HCT116 (cell line): ENCODE data around the gene FRAS1. TPM values are rescaled to one million over a fixed set of nuclear protein-coding genes. Genes with fewer than 3 reads are reported as not detected.

Source experiments
- ATAC-seq: fragments of 200-7000 bp; cut with Tn5 transposase; 2 replicates; pipeline ENCODE4 v1.9.1; 2020; ENCODE audit warnings: mild to moderate bottlenecking, moderate library complexity
- BruUV-seq: library from RNA; stranded (reverse); fragments of 400-500 nt; replicated peaks from 2 replicates; lab custom pipeline; 2021; lab: Mats Ljungman, UMichigan
- CTCF ChIA-PET: fragments of 300-600 bp; sonication (Branson Sonifier 250); formaldehyde crosslinking; loops from one replicate; lab custom pipeline; 2021; ENCODE audit warnings: antibody characterized with exemption; lab: Charles Lee
- POLR2A ChIA-PET: fragments of 300-600, 350-600 bp; sonication (Branson Sonifier 250); formaldehyde crosslinking; loops from one replicate; lab custom pipeline; 2021; ENCODE audit warnings: antibody characterized with exemption; lab: Charles Lee
- RAD21 ChIA-PET, 2 experiments: fragments of 300-600 bp; sonication (Branson Sonifier 250); formaldehyde crosslinking; loops; one replicate each; lab custom pipeline; 2023; ENCODE audit warnings: low total read pairs in 2 of 2; ENCODE audit not compliant: uncharacterized antibody in 2 of 2, unreplicated experiment in 2 of 2, low non-redundant PET in 1 of 2; lab: Charles Lee
- DNase-seq: peaks from one replicate; pipeline ENCODE4 v3.0.0-alpha.2; 2010; ENCODE audit warnings: low read depth, low spot score
- H2AFZ ChIP-seq: fragments of 200-600 bp; shearing (Covaris generic), sonication (generic); 2 replicates; pipeline ENCODE4 v1.6.1; 2017; ENCODE audit warnings: low read depth, mixed run types, mixed read lengths, antibody characterized with exemption, low read length; ENCODE audit not compliant: poor library complexity, severe bottlenecking
- H3K27ac ChIP-seq: 2 replicates; pipeline ENCODE4 v1.5.1; 2012; ENCODE audit warnings: low read depth, low read length
- H3K27me3 ChIP-seq: fragments of 200-600 bp; sonication (generic); 2 replicates; pipeline ENCODE4 v1.6.1; 2016; ENCODE audit warnings: mixed run types, low read length, mixed read lengths; ENCODE audit not compliant: insufficient read depth
- H3K36me3 ChIP-seq, 2 experiments: fragments of 200-500 bp in 1 of 2; fragments of 200-600 bp in 1 of 2; sonication (Bioruptor generic) in 1 of 2; sonication (generic) in 1 of 2; 2 replicates each; pipeline versions ENCODE4 v1.5.1 to v1.6.1; 2014 to 2016; ENCODE audit warnings: low read length in 2 of 2, inconsistent platforms in 1 of 2, mixed read lengths in 1 of 2, mixed run types in 1 of 2; ENCODE audit not compliant: insufficient read depth in 2 of 2, control insufficient read depth in 1 of 2
- H3K4me1 ChIP-seq, 2 experiments: fragments of 200-600 bp in 1 of 2; sonication (generic) in 1 of 2; 2 replicates each; pipeline versions ENCODE4 v1.5.1 to v1.6.1; 2012 to 2017; ENCODE audit warnings: low read length in 2 of 2, inconsistent platforms in 1 of 2, mild to moderate bottlenecking in 1 of 2, mixed read lengths in 1 of 2, mixed run types in 1 of 2, moderate library complexity in 1 of 2; ENCODE audit not compliant: insufficient read depth in 2 of 2, control insufficient read depth in 1 of 2
- H3K4me2 ChIP-seq: fragments of 200-600 bp; sonication (generic); 2 replicates; pipeline ENCODE4 v1.6.1; 2017; ENCODE audit warnings: mixed run types, low read length, mixed read lengths
- H3K4me3 ChIP-seq, 2 experiments: fragments of 200-600 bp in 1 of 2; sonication (generic) in 1 of 2; replicated peaks in 1 of 2; 2 replicates each; pipeline ENCODE4 v1.5.1; 2011 to 2016; ENCODE audit warnings: low read length in 2 of 2, control low read depth in 1 of 2, low read depth in 1 of 2, mild to moderate bottlenecking in 1 of 2, mixed read lengths in 1 of 2, mixed run types in 1 of 2
- H3K79me2 ChIP-seq: fragments of 200-600 bp; sonication (generic); 2 replicates; pipeline ENCODE4 v1.6.1; 2017; ENCODE audit warnings: mild to moderate bottlenecking, mixed run types, low read length, moderate library complexity, mixed read lengths; ENCODE audit not compliant: insufficient read depth
- H3K9ac ChIP-seq: fragments of 200-600 bp; sonication (generic); 2 replicates; pipeline ENCODE4 v1.6.1; 2016; ENCODE audit warnings: low read length, mixed read lengths
- H3K9me2 ChIP-seq: fragments of 200-600 bp; sonication (generic), shearing (Covaris generic); 2 replicates; pipeline ENCODE4 v1.6.1; 2017; ENCODE audit warnings: mixed run types, mild to moderate bottlenecking, moderate library complexity; ENCODE audit not compliant: insufficient read depth
- H3K9me3 ChIP-seq, 2 experiments: fragments of 200-500 bp in 1 of 2; fragments of 200-600 bp in 1 of 2; sonication (Bioruptor generic) in 1 of 2; sonication (generic) in 1 of 2; 2 replicates each; pipeline ENCODE4 v1.6.1; 2014 to 2017; ENCODE audit warnings: low read length in 2 of 2, mixed read lengths in 2 of 2, inconsistent platforms in 1 of 2, low read depth in 1 of 2, mild to moderate bottlenecking in 1 of 2, mixed run types in 1 of 2, moderate library complexity in 1 of 2; ENCODE audit not compliant: control insufficient read depth in 1 of 2, insufficient read depth in 1 of 2
- H4K20me1 ChIP-seq: fragments of 200-600 bp; sonication (generic), shearing (Covaris generic); 2 replicates; pipeline ENCODE4 v1.6.1; 2017; ENCODE audit warnings: mixed run types, mild to moderate bottlenecking, moderate library complexity; ENCODE audit not compliant: insufficient read depth
- EGR1 ChIP-seq: IDR thresholded peaks from 2 replicates; pipeline ENCODE4 v1.6.1; 2012; ENCODE audit warnings: low read depth
- RAD21 ChIP-seq: IDR thresholded peaks from 2 replicates; pipeline ENCODE4 v1.6.1; 2012; ENCODE audit warnings: low read depth, mild to moderate bottlenecking
- SRF ChIP-seq: IDR thresholded peaks from 2 replicates; pipeline ENCODE4 v1.6.1; 2012; ENCODE audit warnings: low read depth
- TCF7L2 ChIP-seq: IDR thresholded peaks from 2 replicates; pipeline ENCODE4 v1.7.0; 2011; ENCODE audit warnings: borderline replicate concordance, inconsistent platforms; ENCODE audit not compliant: insufficient read depth, insufficient read length; ENCODE audit errors: extremely low read depth
- intact Hi-C: fragments of 100-400 bp; cut with micrococcal nuclease; formaldehyde crosslinking; loops from 2 replicates; pipeline ENCODE4 v1.10.0; 2022
- total RNA-seq: library from RNA; stranded (reverse); gene quantifications from one replicate; pipeline ENCODE4 v1.2.1, GENCODE V29; 2021; ENCODE audit not compliant: unreplicated experiment
- TF ChIP-seq, protein P1 (sequence below), 3 experiments: fragments of 200-600 bp in 1 of 3; sonication (generic) in 1 of 3; IDR thresholded peaks in 2 of 3; conservative IDR thresholded peaks in 1 of 3; 2 replicates each; pipeline ENCODE4 v1.5.1; 2012 to 2017; ENCODE audit warnings: low read depth in 2 of 3, low read length in 2 of 3, antibody characterized with exemption in 1 of 3, borderline replicate concordance in 1 of 3, control low read depth in 1 of 3, mild to moderate bottlenecking in 1 of 3, mixed read lengths in 1 of 3, mixed run types in 1 of 3, moderate library complexity in 1 of 3; ENCODE audit not compliant: insufficient read depth in 1 of 3

The FRAS1 gene
- total RNA-seq, 1 experiment from 2014 or later, result 33.5 TPM

DNA sequence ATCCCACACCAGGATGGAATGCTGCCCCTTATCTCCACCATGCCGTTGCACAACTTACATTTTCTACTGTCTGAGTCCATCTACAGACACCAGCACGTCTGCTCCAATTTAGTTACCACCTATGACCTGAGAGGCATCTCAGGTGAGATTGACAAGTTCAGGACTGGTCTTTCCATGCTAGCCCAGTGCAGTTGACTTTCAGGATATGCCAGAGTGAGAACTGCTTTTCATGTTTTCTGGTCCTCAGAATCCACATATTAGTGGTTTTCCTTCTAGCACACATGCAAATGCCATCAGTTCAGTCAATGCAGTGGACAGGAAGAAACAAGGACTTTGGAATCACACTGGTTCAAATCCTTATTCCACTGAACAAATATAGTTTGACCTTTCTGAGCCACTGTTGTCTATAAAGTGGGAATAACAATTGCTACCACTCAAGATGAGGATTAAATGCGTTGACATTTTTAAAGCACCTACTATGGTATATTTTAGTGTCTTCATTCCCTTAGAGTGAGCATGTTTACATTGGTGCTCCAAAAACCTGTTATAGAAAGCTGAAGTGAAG, 456.4 kb downstream of the FRAS1 start:
- RAD21 ChIA-PET, result no interaction called here
- CTCF ChIA-PET, result no interaction called here

DNA sequence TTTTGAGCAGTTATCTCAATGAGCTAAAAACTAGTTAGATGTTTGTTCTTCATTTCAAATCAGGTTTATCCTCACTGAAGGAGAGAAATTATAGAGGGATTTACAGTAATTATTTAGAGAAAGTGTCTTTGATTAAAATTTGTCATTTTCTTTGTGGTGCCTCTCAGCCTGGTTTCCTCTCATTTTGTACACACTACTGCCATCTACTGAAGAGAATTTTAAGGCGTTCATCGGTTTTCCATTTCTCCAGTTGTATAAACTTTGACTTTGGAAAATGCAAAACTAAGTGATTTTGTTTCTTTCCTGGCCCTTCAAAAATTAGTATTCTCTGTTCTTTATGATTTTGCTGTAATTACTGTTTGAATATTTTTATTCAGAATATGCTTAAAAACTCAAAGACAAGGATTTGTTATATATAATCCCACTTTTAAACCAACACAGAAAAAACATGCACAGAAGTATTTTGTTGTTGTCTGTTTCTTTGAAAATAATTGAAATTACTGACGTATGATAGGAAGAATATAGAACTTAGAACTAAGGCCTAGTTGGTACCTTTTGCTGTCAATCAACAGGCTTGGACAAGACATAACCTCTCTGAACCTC, 460.0 kb downstream of the FRAS1 start:
- DNase-seq, result no peak

More for the DNA sequence above, 456.4 kb downstream of the FRAS1 start:
- H3K9me2 ChIP-seq, result no peaks in the 10 kb centered on the region
- H3K36me3 ChIP-seq, result no peaks in the 10 kb centered on the region; a peak in 1 of 4 replicates
- intact Hi-C loops, result loop anchor here (10.0 kb wide), 1 partner anchor 351 kb away; no protein-coding TSS in a partner anchor
- H3K4me1 ChIP-seq, result no peaks in the 10 kb centered on the region
- ATAC-seq, result no peak
- H3K9ac ChIP-seq, result no peak overlapping the region
- no peak for DNase-seq
- no peaks in the 10 kb centered on the region for H3K9me3 ChIP-seq
- no peak overlapping the region for H2AFZ ChIP-seq
- BruUV-seq, result no TSS peak
- H3K4me2 ChIP-seq, result no peak overlapping the region
- no peaks in the 10 kb centered on the region for H4K20me1 ChIP-seq
- H3K27ac ChIP-seq, result no peak overlapping the region
- no peak overlapping the region for H3K4me3 ChIP-seq
- TF ChIP-seq EGR1, result no peak
- no peaks in the 10 kb centered on the region for H3K27me3 ChIP-seq
- no peaks in the 10 kb centered on the region for H3K79me2 ChIP-seq
- POLR2A ChIA-PET, result no interaction called here

More for the DNA sequence above, 460.0 kb downstream of the FRAS1 start:
- Histone ChIP-seq H3K36me3 (no peaks in the 10 kb centered on the region; a peak in 1 of 4 replicates), H3K79me2 (no peaks in the 10 kb centered on the region), H4K20me1 (no peaks in the 10 kb centered on the region), H2AFZ (peak overlapping the region; percentile 63), H3K9me2 (no peaks in the 10 kb centered on the region), H3K4me3 (no peak overlapping the region), H3K4me1 (no peaks in the 10 kb centered on the region), H3K27me3 (no peaks in the 10 kb centered on the region), H3K9ac (no peak overlapping the region), H3K4me2 (no peak overlapping the region), H3K9me3 (no peaks in the 10 kb centered on the region), H3K27ac (no peak overlapping the region)
- TF ChIP-seq SRF (no peak), TCF7L2 (no peak), RAD21 (peak; percentile 77)
- TF ChIP-seq, protein P1, sequence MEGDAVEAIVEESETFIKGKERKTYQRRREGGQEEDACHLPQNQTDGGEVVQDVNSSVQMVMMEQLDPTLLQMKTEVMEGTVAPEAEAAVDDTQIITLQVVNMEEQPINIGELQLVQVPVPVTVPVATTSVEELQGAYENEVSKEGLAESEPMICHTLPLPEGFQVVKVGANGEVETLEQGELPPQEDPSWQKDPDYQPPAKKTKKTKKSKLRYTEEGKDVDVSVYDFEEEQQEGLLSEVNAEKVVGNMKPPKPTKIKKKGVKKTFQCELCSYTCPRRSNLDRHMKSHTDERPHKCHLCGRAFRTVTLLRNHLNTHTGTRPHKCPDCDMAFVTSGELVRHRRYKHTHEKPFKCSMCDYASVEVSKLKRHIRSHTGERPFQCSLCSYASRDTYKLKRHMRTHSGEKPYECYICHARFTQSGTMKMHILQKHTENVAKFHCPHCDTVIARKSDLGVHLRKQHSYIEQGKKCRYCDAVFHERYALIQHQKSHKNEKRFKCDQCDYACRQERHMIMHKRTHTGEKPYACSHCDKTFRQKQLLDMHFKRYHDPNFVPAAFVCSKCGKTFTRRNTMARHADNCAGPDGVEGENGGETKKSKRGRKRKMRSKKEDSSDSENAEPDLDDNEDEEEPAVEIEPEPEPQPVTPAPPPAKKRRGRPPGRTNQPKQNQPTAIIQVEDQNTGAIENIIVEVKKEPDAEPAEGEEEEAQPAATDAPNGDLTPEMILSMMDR (IDR thresholded peaks at IDR 0.05 in 2 of 3, conservative IDR thresholded peaks at IDR 0.05 in 1 of 3; ENCODE audit: borderline replicate concordance in 1 of 3, insufficient read depth in 1 of 3, low read depth in 2 of 3, low read length in 2 of 3), result peak; percentile 49 to 70 (median 64); a peak in 5 of 6 replicates
- RAD21 ChIA-PET, result no interaction called here
- intact Hi-C loops, result loop anchor here (1.0 to 10.0 kb wide), 4 partner anchors 348 to 558 kb away; no protein-coding TSS in a partner anchor
- CTCF ChIA-PET, result interaction anchor here (1.6 kb wide), 1 partner anchor 523 kb away, joined by 4 read pairs; no protein-coding TSS in a partner anchor
- BruUV-seq, result no TSS peak
- peak; percentile 76 for ATAC-seq
- POLR2A ChIA-PET, result no interaction called here
